SK-N-SH treated with all-trans-retinoic acid at 6 μM for 48 hours (cell line): ENCODE data around the gene RPRML.
A peak's percentile ranks its signal among the peaks of the same experiment; 100 is the strongest.
"Not testable (repeated sequence)": the region's sequence is repeated elsewhere in the genome, so short reads cannot be mapped to it uniquely, and the experiment has no call there.

ENCODE experiments used
- ATAC-seq: fragments of 200-7000 bp; cut with Tn5 transposase; 3 replicates; pipeline ENCODE4 v1.9.1; 2020; ENCODE audit warnings: mild to moderate bottlenecking, moderate library complexity
- ARNTL ChIP-seq: fragments of 450-650 bp; formaldehyde crosslinking; IDR thresholded peaks from 2 replicates; pipeline ENCODE4 v1.5.0; 2020; ENCODE audit warnings: low read depth, mild to moderate bottlenecking, moderate library complexity, borderline replicate concordance
- BACH2 ChIP-seq: fragments of 250-450 bp; sonication (Bioruptor Pico); IDR thresholded peaks from 2 replicates; pipeline ENCODE4 v1.9.0; 2021; ENCODE audit warnings: mild to moderate bottlenecking, borderline replicate concordance
- CSDC2 ChIP-seq: fragments of 250-450 bp; sonication (Bioruptor Pico); IDR thresholded peaks from 2 replicates; pipeline ENCODE4 v1.5.0; 2020; ENCODE audit warnings: mild to moderate bottlenecking, moderate library complexity
- ESRRG ChIP-seq: fragments of 250-450 bp; sonication (Bioruptor Pico); IDR thresholded peaks from 2 replicates; pipeline ENCODE4 v1.6.1; 2021; ENCODE audit warnings: mild to moderate bottlenecking
- GLIS3 ChIP-seq: fragments of 250-450 bp; sonication (Bioruptor Pico); IDR thresholded peaks from 2 replicates; pipeline ENCODE4 v1.5.0; 2020; ENCODE audit warnings: mild to moderate bottlenecking, moderate library complexity
- OSR1 ChIP-seq: fragments of 250-450 bp; sonication (Bioruptor Pico); IDR thresholded peaks from 2 replicates; pipeline ENCODE4 v1.8.0; 2022; ENCODE audit warnings: moderate library complexity, mild to moderate bottlenecking, inconsistent platforms
- PPARA ChIP-seq: fragments of 250-450 bp; sonication (Bioruptor Pico); IDR thresholded peaks from 2 replicates; pipeline ENCODE4 v1.5.0; 2020; ENCODE audit warnings: mild to moderate bottlenecking, borderline replicate concordance
- TCF4 ChIP-seq: fragments of 250-450 bp; sonication (Bioruptor Pico); IDR thresholded peaks from 2 replicates; pipeline ENCODE4 v1.8.0; 2021; ENCODE audit warnings: mild to moderate bottlenecking, moderate library complexity, borderline replicate concordance
- TOX ChIP-seq: fragments of 250-450 bp; sonication (Bioruptor Pico); IDR thresholded peaks from 2 replicates; pipeline ENCODE4 v1.8.0; 2021; ENCODE audit warnings: mild to moderate bottlenecking, moderate library complexity, borderline replicate concordance
- TSHZ2 ChIP-seq: fragments of 250-450 bp; sonication (Bioruptor Pico); IDR thresholded peaks from 2 replicates; pipeline ENCODE4 v1.5.0; 2020; ENCODE audit warnings: mild to moderate bottlenecking, moderate library complexity
- ZC3H10 ChIP-seq: fragments of 250-450 bp; sonication (Bioruptor Pico); IDR thresholded peaks from 2 replicates; pipeline ENCODE4 v1.5.1; 2021; ENCODE audit warnings: mild to moderate bottlenecking, moderate library complexity
- ZFP3 ChIP-seq: fragments of 250-450 bp; sonication (Bioruptor Pico); IDR thresholded peaks from 2 replicates; pipeline ENCODE4 v1.5.0; 2020; ENCODE audit warnings: mild to moderate bottlenecking, moderate library complexity
- ZFP30 ChIP-seq: fragments of 450-650 bp; formaldehyde crosslinking; IDR thresholded peaks from 2 replicates; pipeline ENCODE4 v1.5.0; 2022; ENCODE audit warnings: mild to moderate bottlenecking, moderate library complexity
- ZNF565 ChIP-seq: fragments of 450-650 bp; formaldehyde crosslinking; conservative IDR thresholded peaks from 2 replicates; pipeline ENCODE4 v1.5.0; 2020; ENCODE audit warnings: low read depth, mild to moderate bottlenecking, moderate library complexity
- ZNF70 ChIP-seq: fragments of 450-650 bp; formaldehyde crosslinking; IDR thresholded peaks from 2 replicates; pipeline ENCODE4 v1.5.0; 2020; ENCODE audit warnings: mild to moderate bottlenecking, moderate library complexity
- ZNF8 ChIP-seq: fragments of 450-650 bp; formaldehyde crosslinking; IDR thresholded peaks from 2 replicates; pipeline ENCODE4 v1.5.0; 2020; ENCODE audit warnings: mild to moderate bottlenecking, moderate library complexity
- TF ChIP-seq, protein P1 (sequence below): fragments of 250-450 bp; sonication (Bioruptor Pico); IDR thresholded peaks from 2 replicates; pipeline ENCODE4 v1.8.0; 2020; ENCODE audit warnings: mild to moderate bottlenecking, moderate library complexity, borderline replicate concordance
- TF ChIP-seq, protein P2 (sequence below): fragments of 250-450 bp; sonication (Bioruptor Pico); IDR thresholded peaks from 2 replicates; pipeline ENCODE4 v1.5.1; 2020; ENCODE audit warnings: low read depth, mild to moderate bottlenecking, moderate library complexity
- TF ChIP-seq, protein P3 (sequence below): fragments of 250-450 bp; sonication (Bioruptor Pico); IDR thresholded peaks from 2 replicates; pipeline ENCODE4 v1.5.1; 2021; ENCODE audit warnings: mild to moderate bottlenecking, moderate library complexity

The RPRML gene

GRCh38 chr17:46979147-46979863, at the start of gene RPRML:
TSS of gene RPRML (minus strand) at chr17:46979253. CDS start at chr17:46979007, 246 bp downstream.
- TF ChIP-seq ZNF565 (CRISPR knock-in tag) (no peak), ZC3H10 (CRISPR knock-in tag) (no peak), GLIS3 (CRISPR knock-in tag) (no peak), TSHZ2 (no peak), TOX (CRISPR knock-in tag) (no peak), CSDC2 (CRISPR knock-in tag) (no peak), ARNTL (CRISPR knock-in tag) (no peak), BACH2 (no peak), ZNF70 (CRISPR knock-in tag) (no peak)
- TF ChIP-seq, protein P1, sequence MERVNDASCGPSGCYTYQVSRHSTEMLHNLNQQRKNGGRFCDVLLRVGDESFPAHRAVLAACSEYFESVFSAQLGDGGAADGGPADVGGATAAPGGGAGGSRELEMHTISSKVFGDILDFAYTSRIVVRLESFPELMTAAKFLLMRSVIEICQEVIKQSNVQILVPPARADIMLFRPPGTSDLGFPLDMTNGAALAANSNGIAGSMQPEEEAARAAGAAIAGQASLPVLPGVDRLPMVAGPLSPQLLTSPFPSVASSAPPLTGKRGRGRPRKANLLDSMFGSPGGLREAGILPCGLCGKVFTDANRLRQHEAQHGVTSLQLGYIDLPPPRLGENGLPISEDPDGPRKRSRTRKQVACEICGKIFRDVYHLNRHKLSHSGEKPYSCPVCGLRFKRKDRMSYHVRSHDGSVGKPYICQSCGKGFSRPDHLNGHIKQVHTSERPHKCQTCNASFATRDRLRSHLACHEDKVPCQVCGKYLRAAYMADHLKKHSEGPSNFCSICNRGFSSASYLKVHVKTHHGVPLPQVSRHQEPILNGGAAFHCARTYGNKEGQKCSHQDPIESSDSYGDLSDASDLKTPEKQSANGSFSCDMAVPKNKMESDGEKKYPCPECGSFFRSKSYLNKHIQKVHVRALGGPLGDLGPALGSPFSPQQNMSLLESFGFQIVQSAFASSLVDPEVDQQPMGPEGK (CRISPR knock-in tag) = no peak
- ATAC-seq = peak; percentile 76

DNA sequence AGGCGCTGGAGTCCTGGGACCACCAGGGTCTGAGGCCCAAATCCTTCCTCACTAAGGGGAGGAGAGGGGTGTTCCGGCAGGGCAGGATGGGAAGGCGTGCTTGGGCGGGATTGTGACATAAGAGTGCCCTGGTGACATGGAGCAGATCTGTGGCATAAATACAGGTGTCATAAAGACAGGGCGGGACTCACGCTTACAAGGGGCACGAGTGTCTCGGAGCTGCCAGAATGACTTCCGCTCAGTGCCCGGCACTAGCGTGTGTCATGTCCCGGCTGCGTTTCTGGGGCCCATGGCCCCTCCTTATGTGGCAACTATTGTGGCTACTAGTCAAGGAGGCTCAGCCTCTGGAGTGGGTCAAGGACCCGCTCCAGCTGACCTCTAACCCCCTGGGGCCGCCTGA, 37.9 kb upstream of the RPRML start:
- not testable (repeated sequence) for ATAC-seq

GRCh38 chr17:47013341-47013740, 34.3 kb upstream of the RPRML start:
- TF ChIP-seq ZFP3 (CRISPR knock-in tag) (no peak), PPARA (CRISPR knock-in tag) (no peak), ZNF565 (CRISPR knock-in tag) (no peak), TCF4 (CRISPR knock-in tag) (no peak), BACH2 (no peak), CSDC2 (CRISPR knock-in tag) (no peak), ESRRG (CRISPR knock-in tag) (no peak), GLIS3 (CRISPR knock-in tag) (no peak), ARNTL (CRISPR knock-in tag) (no peak), ZFP30 (CRISPR knock-in tag) (no peak)
- TF ChIP-seq, protein P2, sequence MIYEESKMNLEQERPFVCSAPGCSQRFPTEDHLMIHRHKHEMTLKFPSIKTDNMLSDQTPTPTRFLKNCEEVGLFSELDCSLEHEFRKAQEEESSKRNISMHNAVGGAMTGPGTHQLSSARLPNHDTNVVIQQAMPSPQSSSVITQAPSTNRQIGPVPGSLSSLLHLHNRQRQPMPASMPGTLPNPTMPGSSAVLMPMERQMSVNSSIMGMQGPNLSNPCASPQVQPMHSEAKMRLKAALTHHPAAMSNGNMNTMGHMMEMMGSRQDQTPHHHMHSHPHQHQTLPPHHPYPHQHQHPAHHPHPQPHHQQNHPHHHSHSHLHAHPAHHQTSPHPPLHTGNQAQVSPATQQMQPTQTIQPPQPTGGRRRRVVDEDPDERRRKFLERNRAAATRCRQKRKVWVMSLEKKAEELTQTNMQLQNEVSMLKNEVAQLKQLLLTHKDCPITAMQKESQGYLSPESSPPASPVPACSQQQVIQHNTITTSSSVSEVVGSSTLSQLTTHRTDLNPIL = no peak
- TF ChIP-seq, protein P3, sequence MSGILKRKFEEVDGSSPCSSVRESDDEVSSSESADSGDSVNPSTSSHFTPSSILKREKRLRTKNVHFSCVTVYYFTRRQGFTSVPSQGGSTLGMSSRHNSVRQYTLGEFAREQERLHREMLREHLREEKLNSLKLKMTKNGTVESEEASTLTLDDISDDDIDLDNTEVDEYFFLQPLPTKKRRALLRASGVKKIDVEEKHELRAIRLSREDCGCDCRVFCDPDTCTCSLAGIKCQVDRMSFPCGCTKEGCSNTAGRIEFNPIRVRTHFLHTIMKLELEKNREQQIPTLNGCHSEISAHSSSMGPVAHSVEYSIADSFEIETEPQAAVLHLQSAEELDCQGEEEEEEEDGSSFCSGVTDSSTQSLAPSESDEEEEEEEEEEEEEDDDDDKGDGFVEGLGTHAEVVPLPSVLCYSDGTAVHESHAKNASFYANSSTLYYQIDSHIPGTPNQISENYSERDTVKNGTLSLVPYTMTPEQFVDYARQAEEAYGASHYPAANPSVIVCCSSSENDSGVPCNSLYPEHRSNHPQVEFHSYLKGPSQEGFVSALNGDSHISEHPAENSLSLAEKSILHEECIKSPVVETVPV (CRISPR knock-in tag) = no peak
- ATAC-seq = no peak; the same call in 2 of the 3 replicates

DNA sequence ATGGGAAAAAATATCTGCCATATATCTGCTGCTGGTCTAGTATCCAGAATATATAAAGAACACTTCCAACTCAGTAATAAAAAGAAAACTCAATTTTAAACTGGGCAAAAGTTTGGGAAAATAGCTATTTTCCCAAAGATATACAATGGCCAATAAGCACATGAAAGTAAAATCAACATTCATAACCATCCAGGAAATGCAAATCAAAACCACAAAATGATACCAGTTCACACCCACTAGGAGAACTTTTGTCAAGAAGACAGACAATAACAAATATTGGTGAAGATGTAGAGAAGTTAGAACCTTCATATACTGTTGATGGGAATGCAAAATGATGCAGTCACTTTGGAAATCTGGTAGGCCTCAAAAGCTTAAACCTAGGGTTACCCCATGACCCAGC, 33.4 kb upstream of the RPRML start:
- ATAC-seq = no peak
- TF ChIP-seq OSR1 (no peak), ZNF70 (CRISPR knock-in tag) (no peak), TSHZ2 (no peak), ESRRG (CRISPR knock-in tag) (no peak), ZNF8 (CRISPR knock-in tag) (no peak), GLIS3 (CRISPR knock-in tag) (no peak)
